Esophagus muscularis mucosa (tissue), 4 donors: ENCODE results near the gene FLRT1. TPM values are rescaled to one million over a fixed set of nuclear protein-coding genes. Genes with fewer than 3 reads are reported as not detected.

Experiments used
- DNase-seq: peaks from one replicate; pipeline ENCODE4 v3.0.0-alpha.2; 2017; ENCODE audit errors: extremely low spot score
- H3K27ac ChIP-seq, 4 donors: fragments of 200-600 bp; sonication (generic); replicated peaks in 1 of 4; 1 replicate in 3 of 4; 2 replicates in 1 of 4; pipeline ENCODE4 v1.5.1; 2016 to 2019; ENCODE audit warnings: mild to moderate bottlenecking in 1 of 4
- H3K27me3 ChIP-seq, 4 donors: fragments of 200-600 bp; sonication (generic); one replicate each; pipeline versions ENCODE4 v1.5.1 to v1.6.0; 2016 to 2019
- H3K36me3 ChIP-seq, 4 donors: fragments of 200-600 bp; sonication (generic); one replicate each; pipeline ENCODE4 v1.5.1; 2016 to 2019
- H3K4me1 ChIP-seq, 4 donors: fragments of 200-600 bp; sonication (generic); one replicate each; pipeline ENCODE4 v1.5.1; 2016 to 2019
- H3K4me3 ChIP-seq, 4 donors: fragments of 200-600 bp; sonication (generic); 1 replicate in 2 of 4; 2 replicates in 2 of 4; pipeline ENCODE4 v1.5.1; 2016 to 2019; ENCODE audit warnings: mild to moderate bottlenecking in 4 of 4, moderate library complexity in 1 of 4
- H3K9me3 ChIP-seq, 4 donors: fragments of 200-600 bp; sonication (generic); 1 replicate in 3 of 4; 2 replicates in 1 of 4; pipeline ENCODE4 v1.5.1; 2016 to 2019
- CTCF ChIP-seq, 3 experiments: fragments of 200-600 bp in 2 of 3; fragments of 450-650 bp in 1 of 3; sonication (generic) in 2 of 3; IDR thresholded peaks; one replicate each; pipeline ENCODE4 v1.5.1; 2017 to 2019; ENCODE audit warnings: antibody characterized with exemption in 3 of 3, mild to moderate bottlenecking in 2 of 3, moderate library complexity in 1 of 3
- EP300 ChIP-seq: sonication (generic); formaldehyde crosslinking; IDR thresholded peaks from one replicate; pipeline ENCODE4 v1.6.1; 2017; ENCODE audit warnings: antibody characterized with exemption
- POLR2A ChIP-seq: fragments of 450-650 bp; IDR thresholded peaks from one replicate; pipeline ENCODE4 v1.6.1; 2017; ENCODE audit warnings: antibody characterized with exemption, moderate library complexity, mild to moderate bottlenecking, low read depth
- POLR2AphosphoS5 ChIP-seq, 2 donors: sonication (generic); formaldehyde crosslinking; IDR thresholded peaks; one replicate each; pipeline ENCODE4 v1.6.1; 2017; ENCODE audit warnings: antibody characterized with exemption in 2 of 2
- WGBS: methylation state at CpG from one replicate; pipeline ENCODE4 v1.1.5; 2018; 5-methylcytosine and 5-hydroxymethylcytosine counted together
- intact Hi-C: fragments of 100-400 bp; cut with DNase I; formaldehyde crosslinking; loops from one replicate; pipeline ENCODE4 v1.15.1; 2023
- total RNA-seq, 4 donors: library from RNA; depleted of rRNA; stranded (reverse); fragments of >200 nt; gene quantifications; one replicate each; pipeline versions ENCODE4 v1.1.0 to v1.2.1, GENCODE V29; 2016

Gene FLRT1
- total RNA-seq, 4 donors from 2014 or later, result 2.1 to 5.0 (median 3.1) TPM

GRCh38 chr11:64001484-64002420, 34.0 kb upstream of the FLRT1 start:
- Histone ChIP-seq H3K36me3 (peaks cover 18 to 23% (median 21%) of the 10 kb centered on the region in 4 donors), H3K27ac (no peak overlapping the region), H3K4me3 (no peak overlapping the region), H3K9me3 (no peaks in the 10 kb centered on the region), H3K27me3 (peaks cover 0 to 24% (median 0%) of the 10 kb centered on the region in 4 donors), H3K4me1 (peaks cover 34 to 51% (median 44%) of the 10 kb centered on the region in 4 donors)
- TF ChIP-seq POLR2A, result no peak
- no peak for TF ChIP-seq CTCF (IDR thresholded peaks at IDR 0.05)
- no peak for TF ChIP-seq EP300
- no peak for TF ChIP-seq POLR2AphosphoS5 (IDR thresholded peaks at IDR 0.05)
- no peak for DNase-seq
- WGBS, result 56% methylated on average over 15 of the region's 23 CpGs
- intact Hi-C loops, result no loop called here

GRCh38 chr11:64003807-64004589, 31.7 kb upstream of the FLRT1 start:
- Histone ChIP-seq H3K4me1 (peaks cover 49 to 62% (median 56%) of the 10 kb centered on the region in 4 donors), H3K36me3 (peaks cover 0 to under 1% (median 0%) of the 10 kb centered on the region in 4 donors)
- WGBS, result 77% methylated on average over 19 of the region's 23 CpGs

GRCh38 chr11:64004590-64004984, 31.1 kb upstream of the FLRT1 start:
- H3K4me1 ChIP-seq, result peaks cover 43 to 56% (median 50%) of the 10 kb centered on the region in 4 donors
- no peak for DNase-seq
- no peaks in the 10 kb centered on the region for H3K36me3 ChIP-seq
- no peak for TF ChIP-seq CTCF (IDR thresholded peaks at IDR 0.05)
- TF ChIP-seq POLR2A, result no peak
- TF ChIP-seq POLR2AphosphoS5 (IDR thresholded peaks at IDR 0.05), result no peak
- no peak for TF ChIP-seq EP300
- WGBS, result 73% methylated on average over 4 of the region's 4 CpGs
- H3K27ac ChIP-seq, result no peak overlapping the region
- intact Hi-C loops, result no loop called here
- peaks cover 0 to 15% (median 0%) of the 10 kb centered on the region in 4 donors for H3K27me3 ChIP-seq
- H3K9me3 ChIP-seq, result no peaks in the 10 kb centered on the region
- no peak overlapping the region for H3K4me3 ChIP-seq

More at GRCh38 chr11:64003807-64004589, 31.7 kb upstream of the FLRT1 start:
- H3K4me3 ChIP-seq, result no peak overlapping the region
- peaks cover 0 to 20% (median 0%) of the 10 kb centered on the region in 4 donors for H3K27me3 ChIP-seq
- intact Hi-C loops, result no loop called here
- TF ChIP-seq EP300 (no peak), POLR2AphosphoS5 (IDR thresholded peaks at IDR 0.05) (no peak)
- no peak overlapping the region for H3K27ac ChIP-seq
- no peak for DNase-seq
- H3K9me3 ChIP-seq, result no peaks in the 10 kb centered on the region

GRCh38 chr11:64005691-64006090, 30.0 kb upstream of the FLRT1 start:
- no peak overlapping the region for H3K4me3 ChIP-seq
- H3K27ac ChIP-seq, result no peak overlapping the region
- intact Hi-C loops, result no loop called here
- no peaks in the 10 kb centered on the region for H3K9me3 ChIP-seq
- H3K36me3 ChIP-seq, result no peaks in the 10 kb centered on the region
- DNase-seq, result no peak
- WGBS, result 64% methylated on average over 1 of the region's 4 CpGs
- peaks cover 0 to 9% (median 0%) of the 10 kb centered on the region in 4 donors for H3K27me3 ChIP-seq
- TF ChIP-seq CTCF (IDR thresholded peaks at IDR 0.05), result no peak
- TF ChIP-seq POLR2AphosphoS5 (IDR thresholded peaks at IDR 0.05), result no peak
- TF ChIP-seq POLR2A, result no peak
- TF ChIP-seq EP300, result no peak
- peaks cover 32 to 45% (median 39%) of the 10 kb centered on the region in 4 donors for H3K4me1 ChIP-seq

GRCh38 chr11:64006398-64006797, 29.3 kb upstream of the FLRT1 start:
- no peak for TF ChIP-seq EP300
- no peak for TF ChIP-seq POLR2A
- no peak for TF ChIP-seq POLR2AphosphoS5 (IDR thresholded peaks at IDR 0.05)
- no peak for TF ChIP-seq CTCF (IDR thresholded peaks at IDR 0.05)
- peaks cover 26 to 38% (median 32%) of the 10 kb centered on the region in 4 donors for H3K4me1 ChIP-seq
- H3K4me3 ChIP-seq, result no peak overlapping the region
- H3K27me3 ChIP-seq, result peaks cover 0 to 9% (median 0%) of the 10 kb centered on the region in 4 donors
- H3K36me3 ChIP-seq, result no peaks in the 10 kb centered on the region
- no peaks in the 10 kb centered on the region for H3K9me3 ChIP-seq
- H3K27ac ChIP-seq, result no peak overlapping the region
- WGBS, result 60% methylated on average over 12 of the region's 12 CpGs
- DNase-seq, result no peak
- intact Hi-C loops, result no loop called here
